Sigmoid colon (tissue), 4 donors: Measurements from ENCODE around the gene DNHD1.

Experiments used
- CTCF ChIP-seq, 4 experiments: fragments of 450-650 bp in 3 of 4; fragments of 200-600 bp in 1 of 4; IDR thresholded peaks; one replicate each; pipeline ENCODE4 v1.5.1; 2016 to 2019; ENCODE audit warnings: antibody characterized with exemption in 4 of 4, mild to moderate bottlenecking in 3 of 4, moderate library complexity in 2 of 4
- POLR2A ChIP-seq, 2 donors: fragments of 450-650 bp; IDR thresholded peaks; one replicate each; pipeline ENCODE4 v1.6.1; 2016; ENCODE audit warnings: antibody characterized with exemption in 2 of 2, mild to moderate bottlenecking in 2 of 2, moderate library complexity in 2 of 2
- POLR2AphosphoS5 ChIP-seq, 4 donors: sonication (generic); formaldehyde crosslinking; IDR thresholded peaks; one replicate each; pipeline ENCODE4 v1.6.1; 2017; ENCODE audit warnings: antibody characterized with exemption in 4 of 4

- TF ChIP-seq CTCF (IDR thresholded peaks at IDR 0.05) (no peak), POLR2AphosphoS5 (IDR thresholded peaks at IDR 0.05) (no peak), POLR2A (IDR thresholded peaks at IDR 0.05) (no peak)
These were observed 68.2 kb downstream of the DNHD1 start for GRCh38 chr11:6565325-6565724.
